ENCODE data around the gene DNPH1.
A peak's percentile ranks its signal among the peaks of the same experiment; 100 is the strongest.

DNPH1 gene

DNA sequence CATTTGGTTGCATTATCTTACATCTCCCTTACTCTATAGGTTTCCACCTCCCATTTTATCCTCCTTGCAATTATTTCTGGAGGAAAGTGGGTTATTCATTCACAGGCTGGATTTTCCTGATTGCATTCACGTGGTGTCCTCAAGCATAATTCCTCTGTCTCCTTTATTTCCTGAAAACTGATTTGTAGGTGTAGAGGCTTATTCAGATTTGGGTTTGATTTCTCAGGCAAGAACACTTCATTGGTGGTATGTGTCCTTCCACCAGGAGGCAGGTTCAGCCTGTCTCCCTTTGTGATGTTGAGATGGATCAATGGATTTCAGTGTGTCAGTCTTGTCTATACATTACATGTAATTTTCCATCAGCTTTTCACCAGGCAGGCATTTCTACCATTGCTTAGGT is 17.3 kb downstream of the DNPH1 start:
- no peak for DNase-seq (ENCODE audit: low spot score)

GRCh38 chr6:43207286-43207685 is 22.0 kb downstream of the DNPH1 start:
- no peak for DNase-seq (ENCODE audit: low spot score)

- no peak for DNase-seq (ENCODE audit: low spot score)
Observed at GRCh38 chr6:43205849-43206248, 23.4 kb downstream of the DNPH1 start.

DNA sequence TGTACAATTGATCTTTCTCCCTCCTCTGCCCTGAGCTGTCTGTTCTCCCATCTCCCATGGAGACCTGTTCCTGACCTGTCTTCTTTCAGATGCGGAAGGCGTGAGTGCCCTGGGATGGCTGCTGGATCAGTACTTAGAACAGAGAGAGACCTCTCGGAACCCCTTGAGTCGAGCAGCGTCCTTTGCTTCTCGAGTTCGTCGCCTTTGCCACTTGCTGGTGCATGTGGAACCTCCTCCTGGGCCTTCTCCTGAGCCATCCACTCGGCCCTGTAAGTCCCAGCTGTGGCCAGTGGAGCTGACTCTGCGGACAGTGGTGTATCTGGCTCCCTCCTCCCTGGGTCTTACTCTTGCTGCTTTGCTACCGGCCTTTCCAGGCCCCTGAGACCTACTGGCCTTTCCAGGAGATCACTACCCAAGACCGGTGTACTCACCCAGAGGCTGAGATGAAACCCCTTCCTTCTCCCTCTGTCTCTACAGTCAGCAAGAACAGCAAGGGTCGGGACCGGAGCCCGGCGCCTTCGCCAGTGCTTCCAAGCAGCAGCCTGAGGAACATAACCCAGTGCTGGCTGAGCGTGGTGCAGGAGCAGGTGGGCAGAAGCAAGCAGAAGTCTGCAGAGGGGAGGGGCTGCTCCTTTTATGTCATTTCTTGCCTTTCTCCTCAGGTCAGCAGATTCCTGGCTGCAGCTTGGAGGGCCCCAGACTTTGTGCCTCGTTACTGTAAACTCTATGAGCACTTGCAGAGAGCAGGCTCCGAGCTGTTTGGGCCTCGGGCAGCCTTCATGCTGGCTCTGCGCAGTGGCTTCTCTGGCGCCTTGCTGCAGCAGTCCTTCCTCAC is 24.8 kb downstream of the DNPH1 start:
- no peak for DNase-seq (ENCODE audit: low spot score)

DNA sequence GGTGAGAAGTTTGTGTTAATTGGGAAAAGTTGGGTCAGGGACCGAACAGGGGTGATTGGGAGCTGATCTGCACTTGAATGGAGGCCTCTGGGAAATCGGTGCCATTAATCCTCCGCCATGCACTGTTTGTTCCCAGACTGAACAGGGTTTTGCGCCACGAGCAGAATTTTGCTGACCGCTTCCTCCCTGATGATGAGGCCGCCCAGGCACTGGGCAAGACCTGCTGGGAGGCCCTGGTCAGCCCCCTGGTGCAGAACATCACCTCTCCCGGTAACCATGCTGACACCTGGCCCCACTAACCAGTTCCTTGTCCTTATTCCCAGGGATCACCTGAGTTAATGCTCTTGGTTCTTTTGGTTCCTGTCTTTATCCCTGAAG is 25.6 kb downstream of the DNPH1 start:
- no peak for DNase-seq (ENCODE audit: low spot score)

- DNase-seq (ENCODE audit: low spot score): no peak
Observed at GRCh38 chr6:43203029-43203717, 26.1 kb downstream of the DNPH1 start.

GRCh38 chr6:43202451-43202850 is 26.8 kb downstream of the DNPH1 start:
- DNase-seq (ENCODE audit: low spot score): no peak

DNA sequence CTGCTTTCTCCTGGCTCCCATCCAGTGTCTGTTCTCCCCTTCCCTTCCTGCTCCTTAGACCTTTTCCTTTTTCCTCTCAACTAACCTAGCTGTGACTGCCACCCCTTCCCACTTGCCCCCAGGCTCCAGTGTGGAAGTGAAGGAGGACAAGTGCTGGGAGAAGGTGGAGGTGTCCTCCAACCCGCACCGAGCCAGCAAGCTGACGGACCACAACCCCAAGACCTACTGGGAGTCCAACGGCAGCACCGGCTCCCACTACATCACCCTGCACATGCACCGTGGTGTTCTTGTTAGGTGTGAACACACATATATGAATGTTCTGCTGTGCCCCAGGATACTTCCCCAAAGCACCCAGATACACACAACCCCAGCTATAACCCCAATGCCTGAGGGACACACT is 28.7 kb downstream of the DNPH1 start:
- DNase-seq (ENCODE audit: low spot score): no peak

DNA sequence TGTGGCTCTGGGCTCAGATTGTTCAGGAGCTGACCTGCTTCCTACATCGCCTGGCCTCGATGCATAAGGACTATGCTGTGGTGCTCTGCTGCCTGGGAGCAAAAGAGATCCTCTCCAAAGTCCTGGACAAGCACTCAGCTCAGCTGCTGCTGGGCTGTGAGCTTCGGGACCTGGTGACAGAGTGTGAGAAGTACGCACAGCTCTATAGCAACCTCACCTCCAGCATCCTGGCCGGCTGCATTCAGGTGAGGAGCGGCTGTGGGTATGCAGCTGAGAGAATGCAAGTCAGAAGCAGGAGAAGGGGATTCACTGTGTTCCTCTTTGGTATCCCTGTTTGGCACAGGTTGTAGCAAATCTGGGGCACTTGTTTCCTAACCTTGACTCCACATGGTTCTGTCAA is 29.4 kb downstream of the DNPH1 start:
- DNase-seq (ENCODE audit: low spot score): no peak

DNA sequence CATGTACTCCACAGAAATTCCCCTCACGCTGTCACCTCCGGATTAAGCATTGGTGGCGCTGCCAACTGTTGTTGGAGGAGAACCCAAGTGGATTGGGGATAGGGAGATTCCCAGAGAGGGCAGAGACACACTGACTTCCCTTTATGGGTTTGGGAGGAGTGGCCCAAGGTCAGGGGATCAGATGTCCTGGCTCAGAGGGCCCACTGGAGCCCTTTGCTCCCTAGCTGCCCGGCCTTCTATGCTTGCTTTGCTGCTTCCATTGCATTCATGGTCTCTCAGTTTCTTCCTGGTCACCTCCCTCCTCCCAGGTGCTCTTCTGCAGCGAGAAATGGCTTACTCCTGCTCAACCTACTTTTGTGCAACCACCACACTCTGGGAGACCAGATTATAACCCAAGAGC is 32.9 kb downstream of the DNPH1 start:
- no peak for DNase-seq (ENCODE audit: low spot score)

DNA sequence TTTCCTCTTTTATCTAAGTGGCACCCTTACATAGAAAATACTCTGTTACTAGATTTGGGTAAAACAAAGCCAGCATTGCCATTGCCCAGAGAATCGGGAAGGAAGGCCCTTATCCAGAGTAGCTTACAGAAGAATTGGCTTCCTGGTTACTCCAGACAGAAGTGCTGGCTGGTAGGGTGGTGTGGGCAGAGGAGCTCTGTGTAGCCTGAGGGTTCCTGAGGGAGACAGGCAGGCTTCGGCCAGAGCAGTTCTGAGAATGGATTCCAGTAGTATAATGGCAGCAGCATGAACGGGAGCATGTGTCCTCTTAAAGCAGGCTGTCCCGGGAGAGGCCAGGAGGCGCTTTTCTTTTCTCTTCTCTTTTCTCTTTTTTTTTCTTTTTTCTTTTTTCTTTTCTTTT is 35.4 kb downstream of the DNPH1 start:
- DNase-seq (ENCODE audit: low spot score): no peak

GRCh38 chr6:43192911-43193310 is 36.4 kb downstream of the DNPH1 start:
- no peak for DNase-seq (ENCODE audit: low spot score)

- no peak for DNase-seq (ENCODE audit: low spot score)
Observed at GRCh38 chr6:43189776-43190304, 39.4 kb downstream of the DNPH1 start.

- no peak for DNase-seq (ENCODE audit: low spot score)
Observed at GRCh38 chr6:43188426-43188825, 40.9 kb downstream of the DNPH1 start.

DNA sequence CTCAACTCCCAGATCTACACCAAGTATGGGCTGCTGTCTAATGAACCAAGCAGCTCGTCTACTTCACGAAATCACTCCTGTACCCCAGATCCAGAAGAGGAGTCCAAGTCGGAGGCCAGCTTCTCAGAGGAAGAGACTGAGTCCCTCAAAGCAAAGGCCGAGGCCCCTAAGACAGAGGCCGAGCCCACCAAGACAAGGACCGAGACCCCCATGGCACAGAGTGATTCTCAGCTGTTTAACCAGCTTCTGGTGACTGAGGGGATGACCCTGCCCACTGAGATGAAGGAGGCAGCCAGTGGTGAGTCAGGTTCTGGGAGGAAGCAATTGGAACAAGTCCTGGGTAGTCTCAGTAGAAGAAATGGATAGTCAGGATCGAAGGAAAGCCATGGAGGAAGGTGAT is 41.5 kb downstream of the DNPH1 start:
- no peak for DNase-seq (ENCODE audit: low spot score)

DNA sequence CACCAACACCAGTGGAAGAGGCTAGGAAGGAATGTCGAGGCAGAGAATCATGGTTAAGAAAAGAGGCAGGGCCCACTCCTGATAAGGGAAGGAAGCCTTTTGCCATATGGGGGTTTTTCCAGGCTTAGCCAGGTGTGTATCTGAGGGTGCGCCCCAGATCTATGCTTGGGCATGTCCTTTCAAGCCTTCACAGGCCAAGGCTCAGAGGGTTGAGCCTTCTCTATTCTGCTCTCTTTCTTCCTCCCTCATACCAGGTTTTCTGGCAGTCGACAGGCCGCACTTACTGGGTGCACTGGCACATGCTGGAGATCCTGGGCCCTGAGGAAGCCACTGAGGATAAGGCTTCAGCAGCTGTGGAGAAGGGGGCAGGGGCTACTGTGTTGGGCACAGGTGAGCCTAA is 42.6 kb downstream of the DNPH1 start:
- DNase-seq (ENCODE audit: low spot score): no peak

DNA sequence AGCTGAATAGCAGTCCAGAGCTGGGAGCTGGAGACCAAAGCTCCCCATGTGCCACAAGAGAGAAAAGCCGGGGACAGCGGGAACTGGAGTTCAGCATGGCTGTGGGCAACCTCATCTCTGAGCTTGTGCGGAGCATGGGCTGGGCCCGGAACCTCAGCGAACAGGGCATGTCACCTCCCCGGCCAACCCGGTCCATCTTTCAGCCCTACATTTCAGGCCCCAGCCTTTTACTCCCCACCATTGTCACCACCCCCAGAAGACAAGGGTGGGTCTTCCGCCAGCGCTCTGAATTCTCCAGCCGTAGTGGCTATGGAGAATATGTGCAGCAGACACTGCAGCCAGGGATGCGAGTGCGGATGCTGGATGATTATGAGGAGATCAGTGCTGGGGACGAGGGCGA is 43.3 kb downstream of the DNPH1 start:
- DNase-seq (ENCODE audit: low spot score): no peak

DNA sequence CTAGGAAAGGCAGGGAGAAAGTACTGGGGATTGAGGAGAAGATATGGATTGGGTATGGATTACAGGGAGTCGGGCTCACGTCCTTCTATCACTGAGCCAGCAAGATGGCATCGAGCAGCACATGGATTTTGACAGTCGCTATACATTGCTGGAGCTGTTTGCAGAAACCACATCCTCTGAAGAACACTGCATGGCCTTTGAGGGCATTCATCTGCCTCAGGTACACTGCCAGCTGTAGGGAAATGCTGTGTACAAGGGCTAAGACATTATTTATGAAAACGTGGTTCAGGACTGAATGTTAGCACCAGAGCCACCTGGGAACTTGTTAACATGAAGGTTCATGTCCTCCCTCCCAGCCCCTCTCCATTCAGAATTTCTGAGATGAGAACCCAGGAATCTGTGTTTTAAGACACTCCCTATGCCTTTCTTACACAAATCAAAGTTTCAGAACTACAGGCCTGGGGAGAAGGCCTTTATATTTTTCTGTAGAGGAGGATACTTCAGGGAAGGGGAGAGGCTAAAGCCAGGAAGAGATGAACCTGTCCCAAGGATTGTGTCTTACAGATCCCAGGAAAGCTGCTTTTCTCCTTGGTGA is 43.8 kb downstream of the DNPH1 start:
- DNase-seq (ENCODE audit: low spot score): no peak

DNA sequence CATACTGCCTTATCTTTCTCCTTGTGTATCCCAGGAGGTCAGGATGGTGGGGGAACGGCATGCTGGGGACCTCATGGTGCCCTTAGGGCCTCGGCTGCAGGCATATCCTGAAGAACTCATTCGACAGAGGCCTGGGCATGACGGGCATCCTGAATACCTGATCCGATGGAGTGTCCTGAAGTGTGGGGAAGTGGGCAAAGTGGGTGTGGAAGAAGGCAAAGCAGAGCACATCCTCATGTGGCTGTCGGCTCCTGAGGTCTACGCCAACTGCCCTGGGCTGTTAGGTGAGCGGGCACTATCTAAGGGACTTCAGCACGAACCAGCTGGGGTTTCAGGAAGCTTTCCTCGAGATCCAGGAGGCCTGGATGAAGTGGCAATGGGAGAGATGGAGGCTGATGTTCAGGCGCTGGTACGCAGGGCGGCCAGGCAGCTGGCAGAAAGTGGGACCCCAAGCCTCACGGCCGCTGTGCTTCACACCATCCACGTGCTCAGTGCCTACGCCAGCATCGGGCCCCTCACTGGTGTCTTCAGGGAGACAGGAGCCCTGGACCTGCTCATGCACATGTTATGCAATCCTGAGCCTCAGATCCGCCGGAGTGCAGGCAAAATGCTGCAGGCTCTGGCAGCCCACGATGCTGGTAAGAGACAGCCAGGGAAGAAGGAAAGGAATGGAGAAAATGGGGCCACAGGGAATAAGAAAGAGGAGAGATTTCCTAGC is 44.9 kb downstream of the DNPH1 start:
- no peak for DNase-seq (ENCODE audit: low spot score)

DNA sequence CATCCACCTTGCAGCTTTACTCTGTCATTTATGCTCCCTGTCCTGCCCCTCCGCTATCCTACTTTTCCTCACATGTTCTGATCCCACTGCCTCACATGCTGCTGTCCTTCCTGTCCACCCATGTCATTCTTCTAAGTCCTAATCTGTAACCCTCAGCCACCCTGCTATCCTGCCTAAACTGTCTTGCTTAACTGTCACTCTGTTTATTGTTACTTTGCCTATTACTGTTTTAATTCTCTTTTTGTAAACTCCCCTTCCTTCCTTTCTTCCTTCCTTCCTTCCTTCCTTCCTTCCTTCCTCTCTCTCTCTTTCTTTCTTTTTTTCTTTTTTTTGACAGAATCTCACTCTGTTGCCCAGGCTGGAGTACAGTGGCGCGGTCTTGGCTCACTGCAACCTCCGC is 45.8 kb downstream of the DNPH1 start:
- DNase-seq (ENCODE audit: low spot score): no peak

DNA sequence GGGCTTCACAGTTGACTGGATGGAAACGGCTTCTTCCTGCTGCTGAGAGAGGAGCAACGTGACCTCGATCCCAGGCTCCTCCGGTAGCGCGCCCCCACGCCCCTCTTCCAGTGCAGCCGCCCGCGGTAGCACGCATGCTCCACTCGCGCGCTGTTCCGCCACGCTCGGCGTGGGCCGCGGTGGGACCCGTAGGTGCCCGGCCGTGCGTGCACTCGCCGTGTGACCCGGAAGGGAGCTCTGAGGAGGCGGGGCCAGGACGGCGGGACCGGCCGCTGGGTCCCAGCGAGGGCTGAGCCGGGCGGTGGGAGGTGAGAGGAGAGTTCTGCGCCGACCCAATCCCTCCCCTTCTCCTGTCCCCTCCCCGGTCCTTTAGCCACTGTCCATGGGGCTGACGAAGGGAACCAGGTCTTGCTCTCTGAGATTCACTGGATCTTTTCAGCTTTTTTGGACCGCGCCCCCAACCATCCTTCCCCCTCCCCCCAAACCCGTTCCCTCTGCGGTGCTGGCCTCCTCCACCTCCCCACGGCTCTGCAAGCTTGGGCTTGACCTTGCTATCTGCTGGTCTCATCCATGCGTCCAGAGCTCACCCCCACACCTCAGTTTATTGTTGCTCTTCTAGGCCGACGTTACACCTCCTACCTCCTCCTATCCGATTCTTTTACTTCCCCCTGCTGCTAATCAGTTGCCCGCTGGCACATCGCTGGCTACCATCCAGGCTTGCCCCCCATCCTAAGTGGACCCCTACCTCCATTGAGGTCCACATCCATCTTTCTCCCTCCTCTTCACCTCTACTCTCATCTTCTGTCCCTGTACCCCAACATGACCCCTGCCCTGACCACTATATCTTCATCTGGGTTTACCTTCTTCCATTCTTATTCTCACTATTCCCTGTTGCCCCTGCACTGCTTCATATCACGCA is 47.1 kb downstream of the DNPH1 start, which contains the start of gene CUL9:
Gene CUL9 (plus strand): TSS at position 255 of the 919 bp plus-strand sequence. CDS start 2,115 bp downstream, outside the sequence.
- peak; percentile 56 for DNase-seq (ENCODE audit: low spot score)
